HG03064 (cell line): Measurements from ENCODE around the gene C14orf132.
"Not testable (repeated sequence)": the region's sequence is repeated elsewhere in the genome, so short reads cannot be mapped to it uniquely, and the experiment has no call there.

ENCODE experiments used
- ATAC-seq: cut with Tn5 transposase; IDR thresholded peaks from one replicate; pipeline ENCODE4 v1.9.1; 2021; ENCODE audit warnings: low read depth; ENCODE audit not compliant: unreplicated experiment

C14orf132 gene

GRCh38 chr14:96038920-96039632 is at the start of gene C14orf132:
Gene C14orf132 (plus strand): TSS chr14:96039362. CDS start chr14:96039501, 139 bp downstream.
- ATAC-seq, result no peak

- ATAC-seq, result no peak
Observed at GRCh38 chr14:95993768-95994592, 45.2 kb upstream of the C14orf132 start.

DNA sequence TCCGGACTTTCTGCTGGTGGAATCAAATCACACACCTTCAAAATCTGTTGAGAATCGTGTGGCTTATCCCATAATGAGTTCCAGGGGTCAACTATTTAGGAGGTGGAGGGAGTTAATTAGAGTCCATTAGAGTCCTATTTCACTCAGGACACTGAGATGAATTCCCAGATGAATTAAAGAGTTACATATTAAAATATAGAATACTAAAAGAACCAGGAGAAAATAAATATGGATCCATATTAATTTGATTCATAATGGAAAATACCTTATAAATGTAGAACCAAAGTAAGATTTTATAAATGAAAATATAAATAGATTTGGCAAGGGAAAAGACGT is 44.6 kb upstream of the C14orf132 start:
- ATAC-seq, result no peak

- ATAC-seq, result no peak
Observed at GRCh38 chr14:95998656-95999055, 40.5 kb upstream of the C14orf132 start.

DNA sequence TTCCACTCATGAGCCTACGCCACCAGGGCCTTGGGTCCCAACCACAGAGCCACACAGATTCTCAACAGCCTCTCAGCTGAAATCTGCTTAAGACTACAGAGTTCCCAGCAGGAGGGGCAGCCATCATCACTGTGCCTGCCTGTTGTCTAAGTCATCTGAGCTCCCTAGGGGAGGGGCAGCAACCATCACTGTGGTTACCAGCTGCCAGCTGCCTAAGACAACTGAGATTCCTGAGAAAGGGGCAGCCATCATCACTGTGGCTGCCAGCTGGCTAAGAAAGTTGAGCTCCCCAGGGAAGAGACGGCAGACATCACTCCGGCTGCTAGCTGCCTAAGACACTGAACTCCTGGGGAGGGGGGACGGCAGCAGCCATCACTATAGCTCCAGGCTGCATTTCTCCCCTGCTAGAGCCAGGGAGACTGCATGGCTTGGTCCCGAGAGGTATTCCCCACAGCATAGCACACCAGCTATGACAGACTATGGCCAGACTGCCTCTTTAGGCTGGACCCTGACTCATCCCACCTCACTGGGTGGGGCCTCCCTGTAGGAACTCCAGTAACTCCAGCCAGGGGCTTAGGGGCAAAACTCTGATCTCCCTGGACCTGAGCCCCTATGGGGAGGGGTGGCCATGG is 37.2 kb upstream of the C14orf132 start:
- ATAC-seq, result no peak

DNA sequence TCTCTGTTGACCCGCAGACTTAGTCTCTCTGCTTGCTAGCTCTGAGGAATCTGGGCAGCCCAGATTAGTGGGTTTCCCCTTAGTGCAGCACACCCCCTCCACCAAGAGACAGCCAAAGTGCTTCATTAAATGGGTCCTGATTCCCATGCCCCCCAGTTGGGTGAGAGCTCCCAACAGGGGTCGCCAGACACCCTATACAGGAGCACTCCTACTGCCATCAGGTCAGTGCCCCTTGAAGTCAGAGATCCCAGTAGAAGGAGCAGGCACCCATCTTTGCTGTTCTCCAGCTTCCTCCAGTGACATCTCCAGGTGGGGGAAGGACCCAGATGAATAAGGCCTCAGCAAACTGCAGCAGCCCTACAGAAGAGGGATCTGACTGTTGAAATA is 36.7 kb upstream of the C14orf132 start:
- no peak for ATAC-seq

GRCh38 chr14:96011131-96011530 is 28.0 kb upstream of the C14orf132 start:
- ATAC-seq, result no peak

GRCh38 chr14:96011607-96012006 is 27.6 kb upstream of the C14orf132 start:
- ATAC-seq, result no peak

- ATAC-seq, result not testable (repeated sequence)
Observed at GRCh38 chr14:96012757-96013156, 26.4 kb upstream of the C14orf132 start.

- ATAC-seq, result no peak
Observed at GRCh38 chr14:96014176-96014575, 25.0 kb upstream of the C14orf132 start.

DNA sequence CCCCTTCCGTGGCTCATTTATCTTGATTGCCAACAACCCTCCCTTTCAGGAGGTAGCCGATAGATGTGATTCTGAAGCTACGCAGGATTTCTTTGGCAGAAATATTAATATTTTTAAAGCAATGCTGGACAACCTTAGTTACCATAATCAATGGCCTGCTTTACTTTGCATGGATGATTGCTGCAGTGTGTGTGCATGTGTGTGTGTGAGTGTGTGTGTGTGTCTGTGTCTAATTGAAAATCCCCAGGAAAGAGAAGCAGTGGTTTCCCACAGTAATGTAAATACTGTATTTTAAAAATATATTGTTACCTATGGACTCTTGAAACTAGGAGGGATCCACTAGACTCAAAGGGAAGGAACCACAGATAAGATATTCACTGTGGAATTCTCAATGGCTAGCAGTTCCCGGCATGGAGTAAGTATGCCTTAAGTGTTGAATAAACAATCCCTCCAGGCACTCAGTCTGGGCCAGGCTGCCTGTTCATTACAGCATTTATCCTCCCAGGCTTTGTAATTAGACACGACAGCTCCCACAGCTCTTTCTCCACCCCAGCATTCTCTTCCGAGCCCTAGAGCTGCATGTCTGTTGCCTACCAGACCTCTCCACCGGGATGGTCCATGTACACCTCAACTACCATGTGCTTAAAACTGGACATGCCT is 22.5 kb upstream of the C14orf132 start:
- ATAC-seq, result no peak

DNA sequence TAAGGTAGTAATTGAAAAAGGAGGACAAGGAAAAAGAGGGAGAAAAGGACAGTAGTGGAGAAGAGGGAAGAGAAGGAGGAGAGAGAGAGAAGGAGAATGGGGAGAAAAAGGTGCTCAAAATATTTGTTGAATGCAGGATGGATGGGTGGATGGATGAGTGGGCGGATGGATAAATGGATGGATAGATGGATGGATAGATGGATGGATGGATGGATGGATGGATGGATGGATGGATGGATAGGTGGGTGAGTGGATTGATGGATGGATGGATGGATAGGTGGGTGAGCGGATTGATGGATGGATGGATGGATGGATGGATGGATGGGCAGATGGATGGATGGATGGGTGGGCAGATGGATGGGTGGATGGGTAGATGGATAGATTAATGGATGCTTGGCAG is 21.3 kb upstream of the C14orf132 start:
- no peak for ATAC-seq

DNA sequence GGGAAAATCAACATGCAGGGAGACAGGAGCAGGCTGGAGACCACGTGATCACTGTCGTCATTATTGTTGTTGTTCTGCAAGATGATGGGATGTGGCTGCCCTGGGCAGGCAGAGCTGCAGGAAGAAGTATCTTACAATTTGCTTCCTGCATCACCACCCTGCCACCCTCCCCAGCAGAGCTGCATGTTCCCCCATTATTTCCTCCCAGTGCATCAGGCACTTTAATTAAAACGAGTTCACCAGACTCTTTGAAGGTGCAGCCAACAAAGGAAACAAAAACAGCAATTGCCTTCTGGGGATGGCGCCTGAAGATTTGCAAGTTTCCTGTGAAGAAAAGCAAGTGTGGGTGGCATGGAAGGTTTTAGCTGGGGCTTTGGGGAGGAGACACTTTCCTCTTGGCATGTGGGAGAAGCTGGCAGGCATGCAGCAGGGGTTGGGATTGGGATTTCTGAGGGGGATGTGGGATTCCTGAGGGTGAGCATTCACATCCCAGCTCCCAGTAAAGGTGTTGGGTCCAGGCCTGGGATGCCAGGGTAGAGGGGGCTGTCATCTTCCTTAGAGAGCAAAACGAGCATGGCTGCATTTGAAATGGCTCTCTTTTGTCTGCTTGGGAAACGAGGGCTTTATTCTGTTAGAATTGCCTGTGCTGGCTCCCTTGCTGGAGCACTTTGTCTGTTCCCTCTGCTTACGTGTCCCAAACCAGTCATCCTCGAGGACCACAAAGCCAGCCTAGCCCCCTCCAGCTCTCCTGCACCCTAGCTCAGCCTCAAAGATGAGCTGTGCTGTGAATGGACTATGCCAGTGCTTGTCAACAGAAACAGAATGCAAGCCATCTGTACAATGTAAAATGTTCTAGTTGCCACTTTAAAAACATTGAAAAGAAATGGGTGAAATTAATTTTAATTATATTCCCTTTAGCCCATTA is 11.5 kb upstream of the C14orf132 start:
- no peak for ATAC-seq

DNA sequence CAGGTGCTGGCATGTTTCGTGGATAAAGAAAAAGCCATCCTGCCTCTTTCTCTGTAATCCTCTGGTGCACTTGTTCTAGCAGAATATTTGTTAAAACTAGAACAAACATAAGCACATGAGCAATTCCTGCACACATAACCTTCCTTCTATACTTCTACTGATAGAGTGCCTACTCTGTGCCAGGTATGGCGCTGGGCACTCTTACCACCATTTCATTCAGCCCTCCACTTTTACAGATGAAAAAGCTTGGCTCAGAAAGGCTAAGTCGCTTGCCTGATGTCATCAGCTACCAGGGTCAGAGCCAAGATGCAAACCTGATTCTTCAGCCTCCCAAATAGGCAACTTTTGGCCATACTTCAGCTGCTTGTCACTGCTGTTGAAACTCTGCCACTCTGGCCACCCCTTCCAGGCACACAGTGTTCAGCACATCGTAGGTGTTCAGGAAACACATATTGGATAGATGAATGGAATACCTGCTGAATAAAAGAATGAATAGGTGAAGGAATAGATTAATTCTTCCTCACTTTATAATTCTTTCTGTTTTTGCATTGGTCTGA is 10.0 kb upstream of the C14orf132 start:
- no peak for ATAC-seq

DNA sequence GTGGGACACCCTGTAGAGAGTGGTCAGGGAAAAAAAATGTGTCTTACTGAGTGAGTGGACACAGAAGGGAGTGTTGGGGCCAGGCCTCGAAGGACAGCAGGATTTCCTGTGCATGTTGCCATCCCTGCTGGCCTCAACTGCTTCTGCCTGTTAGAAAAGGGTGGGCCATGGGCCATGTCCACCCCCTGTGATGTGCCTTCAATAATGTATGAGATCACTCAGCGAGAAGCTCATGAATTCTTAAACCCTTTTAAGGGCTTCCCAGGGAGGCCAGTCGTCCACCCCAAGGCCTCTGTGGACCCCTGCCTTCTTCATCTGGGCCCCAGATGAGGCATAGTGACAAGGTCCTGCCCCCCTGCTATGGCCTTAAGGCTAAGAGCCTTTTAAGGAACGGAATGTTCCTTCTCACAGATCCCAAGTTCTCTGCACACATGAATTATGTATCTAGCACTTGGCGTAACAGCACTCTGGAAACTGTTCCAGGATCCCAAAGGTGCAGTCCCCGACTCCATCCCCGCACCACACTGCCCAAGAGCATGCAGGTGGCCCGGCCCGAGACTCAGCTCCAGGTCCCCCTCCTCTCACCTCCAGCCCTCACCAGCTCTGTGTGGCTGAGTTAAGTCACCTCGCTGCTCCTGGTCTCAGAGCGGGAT is 8.9 kb upstream of the C14orf132 start:
- no peak for ATAC-seq

DNA sequence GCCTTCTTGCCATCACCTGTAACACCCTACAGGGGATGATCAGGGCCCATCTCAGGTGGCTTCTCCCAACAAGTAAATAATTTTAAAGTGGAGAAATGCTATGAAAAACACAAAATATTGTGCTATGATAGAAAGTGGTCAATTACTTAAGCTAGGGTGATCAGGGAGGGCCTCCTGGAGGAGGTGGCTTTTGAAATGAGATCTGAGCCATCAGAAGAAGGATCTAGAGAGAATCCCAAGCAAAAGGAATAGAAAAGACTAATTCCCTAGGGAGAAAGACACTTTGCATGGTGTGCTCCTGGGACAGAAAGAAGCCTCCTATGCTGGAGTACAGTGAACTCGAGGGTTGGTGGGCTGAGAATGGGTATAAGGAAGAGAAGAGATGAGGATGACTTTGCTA is 7.5 kb upstream of the C14orf132 start:
- no peak for ATAC-seq

GRCh38 chr14:96035456-96035855 is 3.7 kb upstream of the C14orf132 start:
- ATAC-seq, result no peak

GRCh38 chr14:96037891-96038557 is 1.1 kb upstream of the C14orf132 start:
- ATAC-seq, result no peak

- no peak for ATAC-seq
Observed at GRCh38 chr14:96038558-96038919, 623 bp upstream of the C14orf132 start.
